Heart left ventricle (tissue), 16 donors: Measurements from ENCODE around the gene MIS18BP1. TPM values are rescaled to one million over a fixed set of nuclear protein-coding genes. Genes with fewer than 3 reads are reported as not detected.

Source experiments
- ATAC-seq, 4 donors: fragments of 200-7000 bp; cut with Tn5 transposase; one replicate each; pipeline ENCODE4 v1.9.1; 2020 to 2022; ENCODE audit warnings: moderate library complexity in 4 of 4, mild to moderate bottlenecking in 3 of 4, moderate number of reproducible peaks in 1 of 4
- DNase-seq, 5 donors: peaks; one replicate each; pipeline ENCODE4 v3.0.0-alpha.2; 2020
- H3K27ac ChIP-seq, 12 donors: fragments of 200-600 bp; sonication (generic) in 4 of 12; one replicate each; pipeline versions ENCODE4 v1.5.0 to v1.8.0; 2016 to 2022; ENCODE audit warnings: mild to moderate bottlenecking in 2 of 12
- H3K27me3 ChIP-seq, 9 donors: fragments of 200-600 bp; sonication (generic) in 2 of 9; one replicate each; pipeline versions ENCODE4 v1.5.1 to v1.8.0; 2016 to 2022; ENCODE audit warnings: mild to moderate bottlenecking in 3 of 9
- H3K36me3 ChIP-seq, 9 donors: fragments of 200-600 bp; sonication (generic) in 2 of 9; one replicate each; pipeline versions ENCODE4 v1.5.0 to v1.8.0; 2018 to 2022; ENCODE audit warnings: mild to moderate bottlenecking in 2 of 9
- H3K4me1 ChIP-seq, 12 donors: fragments of 200-600 bp; sonication (generic) in 4 of 12; one replicate each; pipeline versions ENCODE4 v1.5.0 to v1.8.0; 2016 to 2022; ENCODE audit warnings: mild to moderate bottlenecking in 3 of 12
- H3K4me3 ChIP-seq, 12 donors: fragments of 200-600 bp; sonication (generic) in 4 of 12; one replicate each; pipeline versions ENCODE4 v1.5.0 to v1.8.0; 2017 to 2022; ENCODE audit warnings: mild to moderate bottlenecking in 9 of 12, moderate library complexity in 4 of 12
- H3K9me3 ChIP-seq, 12 donors: fragments of 200-600 bp; sonication (generic) in 4 of 12; one replicate each; pipeline versions ENCODE4 v1.5.0 to v1.8.0; 2016 to 2022; ENCODE audit warnings: mild to moderate bottlenecking in 1 of 12
- CTCF ChIP-seq, 12 donors: fragments of 200-600 bp; sonication (generic) in 4 of 12; IDR thresholded peaks; one replicate each; pipeline versions ENCODE4 v1.5.0 to v1.8.0; 2018 to 2022; ENCODE audit warnings: antibody characterized with exemption in 12 of 12, mild to moderate bottlenecking in 5 of 12
- POLR2A ChIP-seq, 2 donors: fragments of 450-650 bp; IDR thresholded peaks; one replicate each; pipeline ENCODE4 v1.6.1; 2017; ENCODE audit warnings: antibody characterized with exemption in 2 of 2, mild to moderate bottlenecking in 2 of 2, moderate library complexity in 2 of 2
- intact Hi-C, 10 donors: fragments of 100-400 bp; cut with DNase I; formaldehyde crosslinking; loops; one replicate each; pipeline versions ENCODE4 v1.11.1 to v1.14.2; 2022
- polyA plus RNA-seq, 2 donors: library from polyadenylated mRNA; stranded (reverse); fragments of 200-250 nt; gene quantifications; one replicate each; pipeline ENCODE4 v1.2.3, GENCODE V29; 2013
- total RNA-seq, 9 donors: library from RNA; depleted of rRNA in 2 of 9; stranded (reverse); fragments of >200 nt in 2 of 9; fragmentation: NEBNext Ultra II Directional in 3 of 9; extraction: Animal tissue kit (Norgen Biotek cat#: 25700) in 3 of 9; gene quantifications; one replicate each; pipeline versions ENCODE4 v1.1.0 to v1.2.4, GENCODE V29; 2016 to 2023
- donor health status: ischemic (EF 13 %, LVEDD 7.1; RV severe dilation, severe dysfunction).
- donor health status: healthy with polysubstance abuse.
- donor health status: DM: no; HTN: yes; CAD: no.
- donor health status: DM: no; HTN: no; CAD: no.
- donor health status: ischemic (EF 25% LVEDD 6.9; RV normal size, moderate dysfunction).
- donor health status: ischemic (EF 25% LVEDD 5.7; RV mildly dilated, moderate dysfunction).
- donor health status: healthy.
- donor health status: DM: yes; HTN: yes; CAD: no.
- donor health status: ischemic (EF 35%, LVEDD 5.7; RV mildly dilated, moderate dysfunction).
- donor health status: nonischemic (EF 11% LVEDD 7.7; RV severe dilation, severe dysfunction).
- donor health status: DM: yes; HTN: yes; CAD: no.
- donor health status: PGD.
- donor health status: ischemic (EF 29% LVEDD 5.4; RV normal size, mild dysfunction).
- donor health status: nonischemic (EF 23%, LVEDD 6.1; RV moderate dilation, normal function).

MIS18BP1 gene
- total and polyA plus RNA-seq, 11 donors, result 3.4 to 22.0 (median 6.8) TPM

- intact Hi-C loops, result no loop called here
- TF ChIP-seq POLR2A (IDR thresholded peaks at IDR 0.05) (no peak), CTCF (IDR thresholded peaks at IDR 0.05) (no peak)
- ATAC-seq (no peak), DNase-seq (no peak)
- Histone ChIP-seq H3K27me3 (no peaks in the 10 kb centered on the region), H3K27ac (no peak overlapping the region), H3K36me3 (peaks cover 0 to 53% (median 25%) of the 10 kb centered on the region in 9 donors), H3K9me3 (no peaks in the 10 kb centered on the region), H3K4me3 (no peak overlapping the region), H3K4me1 (no peaks in the 10 kb centered on the region)
These were observed 83.1 kb downstream of the MIS18BP1 start for GRCh38 chr14:45169906-45170305.

- no peaks in the 10 kb centered on the region for H3K27me3 ChIP-seq
- no peaks in the 10 kb centered on the region for H3K9me3 ChIP-seq
- H3K36me3 ChIP-seq, result peaks cover 0 to 10% (median 0%) of the 10 kb centered on the region in 9 donors
- H3K4me1 ChIP-seq, result peaks cover 0 to 5% (median 0%) of the 10 kb centered on the region in 12 donors
- ATAC-seq, result no peak
- TF ChIP-seq POLR2A (IDR thresholded peaks at IDR 0.05), result no peak
- TF ChIP-seq CTCF (IDR thresholded peaks at IDR 0.05), result no peak
- no peak overlapping the region for H3K27ac ChIP-seq
- no peak overlapping the region for H3K4me3 ChIP-seq
- intact Hi-C loops, result no loop called here
- no peak for DNase-seq
These were observed 96.9 kb downstream of the MIS18BP1 start for GRCh38 chr14:45156067-45156466.

Other genes starting within 250 kb of the MIS18BP1 start
- 10 to 100 TPM in 7 of 9 donors, 1 to 10 TPM in 2; 5.9 to 17.0 (median 13.3) TPM for gene PRPF39, start 169.1 kb downstream of the MIS18BP1 start, total RNA-seq
- 10 to 100 TPM in 1 of 2 donors, 1 to 10 TPM in 1; 9.3 to 13.1 TPM for gene PRPF39, start 169.1 kb downstream of the MIS18BP1 start, polyA plus RNA-seq
- 100 to 1,000 TPM in 4 of 9 donors, 10 to 100 TPM in 5; 66.8 to 131 (median 99.1) TPM for gene FKBP3, start 118.7 kb downstream of the MIS18BP1 start, total RNA-seq
- 100 to 1,000 TPM in 1 of 2 donors, 10 to 100 TPM in 1; 81.8 to 226 TPM for gene FKBP3, start 118.7 kb downstream of the MIS18BP1 start, polyA plus RNA-seq
- gene FANCM, start 117.3 kb downstream of the MIS18BP1 start, total RNA-seq, result 1 to 10 TPM; 1.8 to 4.5 (median 3.2) TPM
- gene FANCM, start 117.3 kb downstream of the MIS18BP1 start, polyA plus RNA-seq, result 1 to 10 TPM; 1.4 to 2.9 TPM